GM12892 (cell line): ENCODE data around the gene NADSYN1.

Experiments used
- POLR2A ChIP-seq: IDR thresholded peaks from 2 replicates; pipeline ENCODE4 v1.6.1; 2011; ENCODE audit warnings: low read depth, low read length, control low read depth
- POLR2AphosphoS5 ChIP-seq: IDR thresholded peaks from 2 replicates; pipeline ENCODE4 v1.6.1; 2011; ENCODE audit warnings: low read depth, low read length, control low read depth

DNA sequence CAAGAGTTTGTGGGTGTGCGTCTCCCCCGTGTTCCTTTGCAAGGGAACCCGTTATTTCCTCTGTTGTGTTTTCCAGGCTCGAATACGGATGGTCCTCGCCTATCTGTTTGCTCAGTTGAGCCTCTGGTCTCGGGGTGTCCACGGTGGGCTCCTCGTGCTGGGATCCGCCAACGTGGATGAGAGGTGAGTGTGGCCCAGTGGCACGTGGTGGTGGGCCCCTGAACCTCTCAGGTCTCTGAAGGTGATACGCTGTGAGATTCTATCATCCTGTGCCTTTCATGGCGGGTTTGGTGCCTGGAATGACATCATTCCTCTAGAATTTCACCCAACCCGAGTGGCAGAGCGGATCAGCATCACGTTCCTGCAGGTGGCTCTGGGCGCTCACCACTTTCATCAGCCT lies 32.5 kb downstream of the NADSYN1 start:
- TF ChIP-seq POLR2A, result no peak
- TF ChIP-seq POLR2AphosphoS5, result no peak
